Glutamatergic neuron (in vitro differentiated cells): Measurements from ENCODE around the gene CFL1. TPM values are rescaled to one million over a fixed set of nuclear protein-coding genes. Genes with fewer than 3 reads are reported as not detected.
A peak's percentile ranks its signal among the peaks of the same experiment; 100 is the strongest.

Experiments used
- DNase-seq: peaks from one replicate; pipeline ENCODE4 v3.0.0; 2022
- H3K27ac Mint-ChIP-seq: one replicate; pipeline ENCODE4 v1.8.0; 2020; ENCODE audit warnings: mild to moderate bottlenecking, mixed read lengths, inconsistent platforms; ENCODE audit not compliant: unreplicated experiment
- H3K27me3 Mint-ChIP-seq: one replicate; pipeline ENCODE4 v1.8.0; 2020; ENCODE audit warnings: mild to moderate bottlenecking, moderate library complexity, mixed read lengths, inconsistent platforms; ENCODE audit not compliant: unreplicated experiment
- H3K36me3 Mint-ChIP-seq: one replicate; pipeline ENCODE4 v1.8.0; 2020; ENCODE audit warnings: mild to moderate bottlenecking, mixed read lengths, inconsistent platforms; ENCODE audit not compliant: unreplicated experiment
- H3K4me1 Mint-ChIP-seq: one replicate; pipeline ENCODE4 v1.8.0; 2020; ENCODE audit warnings: mild to moderate bottlenecking, low read depth, mixed read lengths, inconsistent platforms; ENCODE audit not compliant: unreplicated experiment
- H3K4me3 Mint-ChIP-seq: one replicate; pipeline ENCODE4 v1.8.0; 2020; ENCODE audit warnings: mild to moderate bottlenecking, mixed read lengths, inconsistent platforms; ENCODE audit not compliant: unreplicated experiment
- H3K9me3 Mint-ChIP-seq: one replicate; pipeline ENCODE4 v1.8.0; 2020; ENCODE audit warnings: mild to moderate bottlenecking, moderate library complexity, mixed read lengths, inconsistent platforms; ENCODE audit not compliant: unreplicated experiment
- total RNA-seq: library from RNA; stranded (reverse); fragmentation: NEBNext Ultra II Directional; extraction: Animal tissue kit (Norgen Biotek cat#: 25700); gene quantifications from one replicate; pipeline ENCODE4 v1.2.1, GENCODE V29; 2021; ENCODE audit not compliant: unreplicated experiment
- TF ChIP-seq, protein P1 (sequence below): fragments of 200-600 bp; sonication (generic); IDR thresholded peaks from one replicate; pipeline ENCODE4 v1.5.0; 2021; ENCODE audit not compliant: partially characterized antibody, unreplicated experiment

CFL1 gene
- total RNA-seq, 1 donor from 2014 or later = 1,294 TPM

DNA sequence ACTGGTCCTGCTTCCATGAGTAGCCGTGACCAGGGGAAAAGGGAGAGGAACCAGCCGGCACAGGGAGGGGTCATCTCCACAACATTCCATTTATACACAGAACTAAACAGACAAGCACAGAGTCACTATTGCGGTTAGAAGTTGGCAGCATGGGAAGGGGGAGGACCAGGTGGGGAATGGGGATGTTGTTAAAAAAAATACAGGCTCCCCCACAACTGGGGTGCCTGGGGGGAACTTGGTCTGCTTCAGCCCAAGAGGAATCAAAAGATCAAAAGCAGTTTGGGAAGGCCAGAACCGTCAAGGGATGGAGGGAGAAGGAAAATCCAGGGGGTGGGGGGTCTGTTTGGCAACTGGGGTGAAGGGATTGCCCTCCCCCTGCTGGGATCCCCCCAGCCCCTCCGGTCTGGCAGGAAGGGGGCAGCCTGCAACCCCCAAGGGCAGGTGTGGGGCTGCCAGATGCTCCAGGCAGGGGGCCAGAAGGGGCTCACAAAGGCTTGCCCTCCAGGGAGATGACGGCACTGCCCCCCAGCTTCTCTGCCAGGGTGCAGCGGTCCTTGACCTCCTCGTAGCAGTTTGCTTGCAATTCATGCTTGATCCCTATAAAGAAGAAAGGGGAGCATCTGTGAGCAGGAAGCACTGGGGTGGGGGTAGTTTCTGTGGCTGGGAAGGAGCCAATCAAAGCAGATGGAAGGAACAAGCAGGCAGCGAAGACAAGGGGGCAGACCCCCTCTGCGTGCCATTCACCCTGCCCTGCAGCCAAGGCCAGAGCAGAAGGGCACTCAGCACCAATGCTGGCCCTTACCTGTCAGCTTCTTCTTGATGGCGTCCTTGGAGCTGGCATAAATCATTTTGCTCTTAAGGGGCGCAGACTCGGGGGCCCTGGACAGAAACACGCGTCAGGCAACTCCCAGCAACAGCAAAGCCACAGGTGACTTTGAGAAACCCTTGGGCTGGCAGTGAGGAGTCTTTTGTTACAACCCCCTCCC is 2.8 kb downstream of the CFL1 start:
- DNase-seq = no peak
- H3K9me3 Mint-ChIP-seq = peaks cover 30% of the 10 kb centered on the region
- no peak overlapping the region for H3K27ac Mint-ChIP-seq
- H3K4me1 Mint-ChIP-seq = peaks cover 16% of the 10 kb centered on the region
- TF ChIP-seq, protein P1, sequence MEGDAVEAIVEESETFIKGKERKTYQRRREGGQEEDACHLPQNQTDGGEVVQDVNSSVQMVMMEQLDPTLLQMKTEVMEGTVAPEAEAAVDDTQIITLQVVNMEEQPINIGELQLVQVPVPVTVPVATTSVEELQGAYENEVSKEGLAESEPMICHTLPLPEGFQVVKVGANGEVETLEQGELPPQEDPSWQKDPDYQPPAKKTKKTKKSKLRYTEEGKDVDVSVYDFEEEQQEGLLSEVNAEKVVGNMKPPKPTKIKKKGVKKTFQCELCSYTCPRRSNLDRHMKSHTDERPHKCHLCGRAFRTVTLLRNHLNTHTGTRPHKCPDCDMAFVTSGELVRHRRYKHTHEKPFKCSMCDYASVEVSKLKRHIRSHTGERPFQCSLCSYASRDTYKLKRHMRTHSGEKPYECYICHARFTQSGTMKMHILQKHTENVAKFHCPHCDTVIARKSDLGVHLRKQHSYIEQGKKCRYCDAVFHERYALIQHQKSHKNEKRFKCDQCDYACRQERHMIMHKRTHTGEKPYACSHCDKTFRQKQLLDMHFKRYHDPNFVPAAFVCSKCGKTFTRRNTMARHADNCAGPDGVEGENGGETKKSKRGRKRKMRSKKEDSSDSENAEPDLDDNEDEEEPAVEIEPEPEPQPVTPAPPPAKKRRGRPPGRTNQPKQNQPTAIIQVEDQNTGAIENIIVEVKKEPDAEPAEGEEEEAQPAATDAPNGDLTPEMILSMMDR = no peak
- peaks cover 30% of the 10 kb centered on the region for H3K27me3 Mint-ChIP-seq
- H3K36me3 Mint-ChIP-seq = no peaks in the 10 kb centered on the region
- H3K4me3 Mint-ChIP-seq = peak overlapping the region; percentile 96

DNA sequence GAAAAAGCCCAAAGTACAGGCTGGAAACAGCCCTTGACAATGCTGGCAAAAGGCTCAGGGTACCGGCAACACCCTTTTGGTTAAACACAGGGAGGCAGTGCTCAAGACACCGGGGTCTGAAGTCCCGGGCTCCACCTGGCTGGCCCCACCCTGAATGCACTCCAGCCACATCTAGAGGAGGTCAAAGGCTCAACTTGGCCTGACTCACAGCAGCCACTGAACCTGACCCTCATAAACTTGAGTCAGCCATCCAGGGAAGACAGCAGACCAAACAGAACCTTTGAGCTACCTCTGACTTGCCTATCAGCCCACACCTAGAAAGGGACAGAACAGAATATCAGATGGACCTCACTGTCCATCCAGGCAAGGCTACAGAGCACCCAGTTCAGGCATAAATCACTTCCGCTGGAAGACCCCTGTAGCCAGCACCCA is 3.8 kb downstream of the CFL1 start:
- Mint-ChIP-seq H3K27me3 (peaks cover 22% of the 10 kb centered on the region), H3K4me3 (peak overlapping the region; percentile 28), H3K4me1 (peaks cover 16% of the 10 kb centered on the region), H3K9me3 (peaks cover 28% of the 10 kb centered on the region), H3K27ac (peak overlapping the region; percentile 8), H3K36me3 (no peaks in the 10 kb centered on the region)
- DNase-seq = no peak
- TF ChIP-seq, protein P1 = no peak

DNA sequence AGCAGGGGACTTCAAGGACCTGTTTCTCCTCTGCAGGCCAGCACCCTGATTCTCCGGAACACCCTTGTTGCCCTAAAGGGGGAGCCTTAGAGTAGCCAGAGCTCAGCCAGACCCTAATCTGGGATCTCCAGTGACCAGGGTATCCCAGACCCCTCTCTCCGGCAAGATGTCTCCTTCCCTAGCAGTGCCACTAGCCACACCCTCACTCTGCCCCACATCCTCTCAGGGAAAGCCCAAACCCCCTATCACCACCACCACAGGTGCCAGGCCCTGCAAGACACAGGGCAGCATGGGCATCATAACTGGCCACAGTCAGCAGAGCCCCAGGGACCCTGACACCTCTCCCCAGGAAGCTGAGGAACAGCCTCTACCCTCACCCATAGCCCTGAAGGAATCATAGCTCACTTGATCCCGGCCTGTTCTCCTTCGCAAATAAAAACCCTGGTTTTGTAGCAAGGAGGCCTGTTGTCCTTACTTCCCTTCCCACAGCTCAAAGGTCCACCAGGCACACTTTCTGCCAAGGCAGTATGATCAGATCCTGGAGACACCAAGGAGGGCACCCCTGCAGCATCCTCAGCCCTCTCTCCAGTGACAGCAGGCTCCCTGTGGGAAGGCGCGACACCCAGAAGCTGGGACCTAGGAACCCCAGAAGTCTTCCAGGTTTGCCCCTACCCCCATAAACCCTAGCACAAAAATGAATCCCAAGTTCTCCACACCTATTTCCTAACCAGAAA is 4.6 kb downstream of the CFL1 start:
- Mint-ChIP-seq H3K4me1 (peaks cover 16% of the 10 kb centered on the region), H3K9me3 (peaks cover 23% of the 10 kb centered on the region), H3K27ac (peak overlapping the region; percentile 68), H3K27me3 (peaks cover 18% of the 10 kb centered on the region), H3K4me3 (peak overlapping the region; percentile 42), H3K36me3 (no peaks in the 10 kb centered on the region)
- DNase-seq = no peak
- TF ChIP-seq, protein P1 = no peak

DNA sequence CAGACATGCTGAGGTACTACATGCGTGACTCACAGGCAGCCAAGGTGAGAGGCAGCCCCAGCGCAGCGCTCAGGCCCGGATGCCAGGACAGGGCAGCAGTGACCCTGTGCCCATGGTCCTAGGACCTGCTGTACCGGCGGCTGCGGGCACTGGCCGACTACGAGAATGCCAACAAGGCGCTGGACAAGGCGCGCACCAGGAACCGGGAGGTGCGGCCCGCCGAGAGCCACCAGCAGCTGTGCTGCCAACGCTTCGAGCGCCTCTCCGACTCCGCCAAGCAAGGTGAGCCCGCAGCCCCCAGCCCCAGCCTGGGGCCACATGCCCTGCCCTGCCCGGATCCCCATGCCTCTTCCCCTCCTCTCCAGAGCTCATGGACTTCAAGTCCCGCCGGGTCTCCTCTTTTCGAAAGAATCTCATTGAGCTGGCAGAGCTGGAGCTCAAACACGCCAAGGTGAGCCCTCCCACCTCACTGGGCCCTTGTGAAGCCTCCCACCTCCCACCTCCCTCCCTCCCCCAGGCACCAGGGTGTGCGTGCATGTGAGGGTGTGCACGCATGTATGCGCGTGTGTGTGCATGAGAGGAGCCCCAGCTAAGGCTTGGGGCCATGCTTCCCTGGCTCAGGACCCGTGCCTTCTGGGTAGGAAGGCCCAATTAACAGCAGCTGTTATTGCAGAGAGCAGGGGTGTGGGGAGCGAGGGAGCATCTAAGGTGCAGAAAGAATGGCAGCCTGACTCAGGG is 5.3 kb downstream of the CFL1 start:
- DNase-seq = no peak
- TF ChIP-seq, protein P1 = no peak
- H3K9me3 Mint-ChIP-seq = peaks cover 20% of the 10 kb centered on the region
- peaks cover 16% of the 10 kb centered on the region for H3K4me1 Mint-ChIP-seq
- no peak overlapping the region for H3K4me3 Mint-ChIP-seq
- H3K27me3 Mint-ChIP-seq = peaks cover 15% of the 10 kb centered on the region
- H3K27ac Mint-ChIP-seq = no peak overlapping the region
- H3K36me3 Mint-ChIP-seq = no peaks in the 10 kb centered on the region
